Measurements from ENCODE around the gene TMCO4.

DNA sequence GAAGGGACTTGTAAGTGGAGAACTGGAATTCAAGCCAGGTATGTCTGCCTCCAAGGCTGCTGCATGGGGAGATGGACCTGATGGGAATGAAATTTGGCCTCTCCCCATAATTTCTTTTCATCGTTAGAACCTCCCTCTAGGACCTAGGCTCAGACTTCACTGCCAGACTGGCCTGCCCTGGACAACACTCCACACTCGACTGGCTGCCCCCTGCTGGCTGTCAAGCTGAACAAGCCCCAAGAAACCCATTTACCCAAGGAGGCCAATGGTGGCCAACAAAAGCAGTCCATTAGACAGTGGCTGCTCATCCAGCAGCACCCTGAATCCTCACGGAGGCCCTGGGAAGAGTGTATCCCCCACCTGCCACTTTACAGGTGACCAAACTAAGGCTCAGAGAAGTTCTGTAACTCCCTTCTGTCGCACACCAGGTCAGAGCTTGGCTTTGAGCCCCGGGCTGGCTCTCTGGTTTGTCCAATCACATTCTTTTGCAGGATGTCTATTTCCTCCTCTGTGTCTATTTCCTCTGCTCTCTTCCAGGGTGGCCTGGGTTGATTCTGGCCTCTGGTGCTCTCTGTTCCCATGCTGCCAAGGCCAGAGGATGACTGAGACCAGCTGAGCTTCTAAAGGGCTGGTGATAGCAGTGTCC is 11.6 kb upstream of the TMCO4 start:
- TF ChIP-seq, protein P1, sequence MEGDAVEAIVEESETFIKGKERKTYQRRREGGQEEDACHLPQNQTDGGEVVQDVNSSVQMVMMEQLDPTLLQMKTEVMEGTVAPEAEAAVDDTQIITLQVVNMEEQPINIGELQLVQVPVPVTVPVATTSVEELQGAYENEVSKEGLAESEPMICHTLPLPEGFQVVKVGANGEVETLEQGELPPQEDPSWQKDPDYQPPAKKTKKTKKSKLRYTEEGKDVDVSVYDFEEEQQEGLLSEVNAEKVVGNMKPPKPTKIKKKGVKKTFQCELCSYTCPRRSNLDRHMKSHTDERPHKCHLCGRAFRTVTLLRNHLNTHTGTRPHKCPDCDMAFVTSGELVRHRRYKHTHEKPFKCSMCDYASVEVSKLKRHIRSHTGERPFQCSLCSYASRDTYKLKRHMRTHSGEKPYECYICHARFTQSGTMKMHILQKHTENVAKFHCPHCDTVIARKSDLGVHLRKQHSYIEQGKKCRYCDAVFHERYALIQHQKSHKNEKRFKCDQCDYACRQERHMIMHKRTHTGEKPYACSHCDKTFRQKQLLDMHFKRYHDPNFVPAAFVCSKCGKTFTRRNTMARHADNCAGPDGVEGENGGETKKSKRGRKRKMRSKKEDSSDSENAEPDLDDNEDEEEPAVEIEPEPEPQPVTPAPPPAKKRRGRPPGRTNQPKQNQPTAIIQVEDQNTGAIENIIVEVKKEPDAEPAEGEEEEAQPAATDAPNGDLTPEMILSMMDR (tag by site-specific recombination; IDR thresholded peaks at IDR 0.05) = 0 out of 2 replicates have a peak, but pooled peaks have one; percentile 40
- TF ChIP-seq ZNF785 (tag by site-specific recombination; IDR thresholded peaks at IDR 0.05) (no peak), ZNF350 (tag by site-specific recombination; IDR thresholded peaks at IDR 0.05) (no peak), ZNF776 (tag by site-specific recombination; IDR thresholded peaks at IDR 0.05; ENCODE audit: borderline replicate concordance) (no peak), ZNF23 (tag by site-specific recombination; IDR thresholded peaks at IDR 0.05; ENCODE audit: borderline replicate concordance) (no peak), FEZF1 (tag by site-specific recombination; IDR thresholded peaks at IDR 0.05) (no peak), ZNF555 (tag by site-specific recombination; conservative IDR thresholded peaks at IDR 0.05) (no peak)
- TF ChIP-seq, protein P2, sequence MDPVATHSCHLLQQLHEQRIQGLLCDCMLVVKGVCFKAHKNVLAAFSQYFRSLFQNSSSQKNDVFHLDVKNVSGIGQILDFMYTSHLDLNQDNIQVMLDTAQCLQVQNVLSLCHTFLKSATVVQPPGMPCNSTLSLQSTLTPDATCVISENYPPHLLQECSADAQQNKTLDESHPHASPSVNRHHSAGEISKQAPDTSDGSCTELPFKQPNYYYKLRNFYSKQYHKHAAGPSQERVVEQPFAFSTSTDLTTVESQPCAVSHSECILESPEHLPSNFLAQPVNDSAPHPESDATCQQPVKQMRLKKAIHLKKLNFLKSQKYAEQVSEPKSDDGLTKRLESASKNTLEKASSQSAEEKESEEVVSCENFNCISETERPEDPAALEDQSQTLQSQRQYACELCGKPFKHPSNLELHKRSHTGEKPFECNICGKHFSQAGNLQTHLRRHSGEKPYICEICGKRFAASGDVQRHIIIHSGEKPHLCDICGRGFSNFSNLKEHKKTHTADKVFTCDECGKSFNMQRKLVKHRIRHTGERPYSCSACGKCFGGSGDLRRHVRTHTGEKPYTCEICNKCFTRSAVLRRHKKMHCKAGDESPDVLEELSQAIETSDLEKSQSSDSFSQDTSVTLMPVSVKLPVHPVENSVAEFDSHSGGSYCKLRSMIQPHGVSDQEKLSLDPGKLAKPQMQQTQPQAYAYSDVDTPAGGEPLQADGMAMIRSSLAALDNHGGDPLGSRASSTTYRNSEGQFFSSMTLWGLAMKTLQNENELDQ (tag by site-specific recombination; IDR thresholded peaks at IDR 0.05; ENCODE audit: low read depth) = no peak
- TF ChIP-seq, protein P3, sequence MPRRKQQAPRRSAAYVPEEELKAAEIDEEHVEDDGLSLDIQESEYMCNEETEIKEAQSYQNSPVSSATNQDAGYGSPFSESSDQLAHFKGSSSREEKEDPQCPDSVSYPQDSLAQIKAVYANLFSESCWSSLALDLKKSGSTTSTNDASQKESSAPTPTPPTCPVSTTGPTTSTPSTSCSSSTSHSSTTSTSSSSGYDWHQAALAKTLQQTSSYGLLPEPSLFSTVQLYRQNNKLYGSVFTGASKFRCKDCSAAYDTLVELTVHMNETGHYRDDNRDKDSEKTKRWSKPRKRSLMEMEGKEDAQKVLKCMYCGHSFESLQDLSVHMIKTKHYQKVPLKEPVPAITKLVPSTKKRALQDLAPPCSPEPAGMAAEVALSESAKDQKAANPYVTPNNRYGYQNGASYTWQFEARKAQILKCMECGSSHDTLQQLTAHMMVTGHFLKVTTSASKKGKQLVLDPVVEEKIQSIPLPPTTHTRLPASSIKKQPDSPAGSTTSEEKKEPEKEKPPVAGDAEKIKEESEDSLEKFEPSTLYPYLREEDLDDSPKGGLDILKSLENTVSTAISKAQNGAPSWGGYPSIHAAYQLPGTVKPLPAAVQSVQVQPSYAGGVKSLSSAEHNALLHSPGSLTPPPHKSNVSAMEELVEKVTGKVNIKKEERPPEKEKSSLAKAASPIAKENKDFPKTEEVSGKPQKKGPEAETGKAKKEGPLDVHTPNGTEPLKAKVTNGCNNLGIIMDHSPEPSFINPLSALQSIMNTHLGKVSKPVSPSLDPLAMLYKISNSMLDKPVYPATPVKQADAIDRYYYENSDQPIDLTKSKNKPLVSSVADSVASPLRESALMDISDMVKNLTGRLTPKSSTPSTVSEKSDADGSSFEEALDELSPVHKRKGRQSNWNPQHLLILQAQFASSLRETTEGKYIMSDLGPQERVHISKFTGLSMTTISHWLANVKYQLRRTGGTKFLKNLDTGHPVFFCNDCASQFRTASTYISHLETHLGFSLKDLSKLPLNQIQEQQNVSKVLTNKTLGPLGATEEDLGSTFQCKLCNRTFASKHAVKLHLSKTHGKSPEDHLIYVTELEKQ (tag by site-specific recombination; IDR thresholded peaks at IDR 0.05; ENCODE audit: borderline replicate concordance) = no peak
- TF ChIP-seq, protein P4, sequence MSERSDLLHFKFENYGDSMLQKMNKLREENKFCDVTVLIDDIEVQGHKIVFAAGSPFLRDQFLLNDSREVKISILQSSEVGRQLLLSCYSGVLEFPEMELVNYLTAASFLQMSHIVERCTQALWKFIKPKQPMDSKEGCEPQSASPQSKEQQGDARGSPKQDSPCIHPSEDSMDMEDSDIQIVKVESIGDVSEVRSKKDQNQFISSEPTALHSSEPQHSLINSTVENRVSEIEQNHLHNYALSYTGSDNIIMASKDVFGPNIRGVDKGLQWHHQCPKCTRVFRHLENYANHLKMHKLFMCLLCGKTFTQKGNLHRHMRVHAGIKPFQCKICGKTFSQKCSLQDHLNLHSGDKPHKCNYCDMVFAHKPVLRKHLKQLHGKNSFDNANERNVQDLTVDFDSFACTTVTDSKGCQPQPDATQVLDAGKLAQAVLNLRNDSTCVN (tag by site-specific recombination; optimal IDR thresholded peaks at IDR 0.05) = no peak
